CD14-positive monocyte (primary cell): Measurements from ENCODE around the gene SMG6. TPM values are rescaled to one million over a fixed set of nuclear protein-coding genes. Genes with fewer than 3 reads are reported as not detected.

ENCODE experiments used
- DNase-seq, 3 donors: peaks; one replicate each; pipeline ENCODE4 v3.0.0-alpha.2; 2011 to 2022
- H2AFZ ChIP-seq: 2 replicates; pipeline ENCODE4 v1.6.0; 2012; ENCODE audit warnings: mild to moderate bottlenecking, low read depth, low read length, inconsistent platforms; ENCODE audit not compliant: insufficient read depth, poor library complexity, severe bottlenecking
- H3K27ac ChIP-seq, 2 donors: 1 replicate in 1 of 2; 2 replicates in 1 of 2; pipeline ENCODE4 v1.5.1; 2012 to 2013; ENCODE audit warnings: low read length in 2 of 2, control low read depth in 1 of 2, inconsistent platforms in 1 of 2, low read depth in 1 of 2, mild to moderate bottlenecking in 1 of 2
- H3K27me3 ChIP-seq, 2 donors: one replicate each; pipeline versions ENCODE4 v1.6.0 to v1.6.1; 2011 to 2013; ENCODE audit warnings: low read length in 2 of 2; ENCODE audit not compliant: control insufficient read depth in 2 of 2, insufficient read depth in 2 of 2
- H3K36me3 ChIP-seq, 2 donors: replicated peaks in 1 of 2; 1 replicate in 1 of 2; 2 replicates in 1 of 2; pipeline versions ENCODE4 v1.5.1 to v1.6.1; 2012 to 2013; ENCODE audit warnings: low read length in 2 of 2, control low read depth in 1 of 2, inconsistent platforms in 1 of 2, mild to moderate bottlenecking in 1 of 2; ENCODE audit not compliant: insufficient read depth in 2 of 2, control insufficient read depth in 1 of 2
- H3K4me1 ChIP-seq, 2 donors: 1 replicate in 1 of 2; 2 replicates in 1 of 2; pipeline versions ENCODE4 v1.5.1 to v1.6.1; 2012 to 2013; ENCODE audit warnings: low read length in 2 of 2, control low read depth in 1 of 2, inconsistent platforms in 1 of 2, mild to moderate bottlenecking in 1 of 2, moderate library complexity in 1 of 2; ENCODE audit not compliant: insufficient read depth in 2 of 2, control insufficient read depth in 1 of 2
- H3K4me2 ChIP-seq: replicated peaks from 2 replicates; pipeline ENCODE3; 2012; ENCODE audit warnings: low read length, moderate library complexity, mild to moderate bottlenecking; ENCODE audit not compliant: poor library complexity, severe bottlenecking; ENCODE audit errors: extremely low read depth
- H3K4me3 ChIP-seq, 3 experiments: fragments of 200-600 bp in 1 of 3; sonication (generic) in 1 of 3; replicated peaks in 1 of 3; 1 replicate in 2 of 3; 2 replicates in 1 of 3; pipeline ENCODE4 v1.5.1; 2011 to 2013; ENCODE audit warnings: low read length in 3 of 3, mild to moderate bottlenecking in 3 of 3, control low read depth in 2 of 3, low read depth in 2 of 3, inconsistent platforms in 1 of 3, moderate library complexity in 1 of 3
- H3K79me2 ChIP-seq: 2 replicates; pipeline ENCODE4 v1.6.0; 2012; ENCODE audit warnings: mild to moderate bottlenecking, control low read depth, inconsistent platforms, low read length, moderate library complexity; ENCODE audit not compliant: insufficient read depth
- H3K9ac ChIP-seq: 2 replicates; pipeline ENCODE4 v1.6.0; 2017; ENCODE audit warnings: low read length, mild to moderate bottlenecking; ENCODE audit not compliant: insufficient read depth, poor library complexity, severe bottlenecking
- H3K9me3 ChIP-seq, 2 donors: replicated peaks in 1 of 2; 1 replicate in 1 of 2; 2 replicates in 1 of 2; pipeline versions ENCODE4 v1.5.1 to v1.6.1; 2012 to 2013; ENCODE audit warnings: low read length in 2 of 2, control low read depth in 1 of 2; ENCODE audit not compliant: control insufficient read depth in 1 of 2, insufficient read depth in 1 of 2
- H4K20me1 ChIP-seq: 2 replicates; pipeline ENCODE4 v1.6.0; 2012; ENCODE audit warnings: mild to moderate bottlenecking, low read length, control low read depth, moderate library complexity; ENCODE audit not compliant: insufficient read depth
- H3K27ac Mint-ChIP-seq, 7 donors: one replicate each; pipeline ENCODE4 v1.8.0; 2020; ENCODE audit warnings: mild to moderate bottlenecking in 7 of 7, mixed read lengths in 7 of 7, moderate library complexity in 6 of 7, inconsistent platforms in 2 of 7
- H3K27me3 Mint-ChIP-seq, 3 donors: one replicate each; pipeline ENCODE4 v1.8.0; 2021 to 2022; ENCODE audit warnings: low read depth in 3 of 3, mild to moderate bottlenecking in 3 of 3, mixed read lengths in 3 of 3, moderate library complexity in 3 of 3, inconsistent platforms in 1 of 3
- H3K36me3 Mint-ChIP-seq, 2 donors: one replicate each; pipeline ENCODE4 v1.8.0; 2020; ENCODE audit warnings: mixed read lengths in 2 of 2, inconsistent platforms in 1 of 2, mild to moderate bottlenecking in 1 of 2
- H3K4me1 Mint-ChIP-seq: one replicate; pipeline ENCODE4 v1.8.0; 2020; ENCODE audit warnings: mild to moderate bottlenecking, mixed read lengths
- H3K4me3 Mint-ChIP-seq, 2 donors: one replicate each; pipeline ENCODE4 v1.8.0; 2020; ENCODE audit warnings: mild to moderate bottlenecking in 2 of 2, mixed read lengths in 2 of 2, moderate library complexity in 1 of 2
- H3K9me3 Mint-ChIP-seq, 7 donors: one replicate each; pipeline ENCODE4 v1.8.0; 2020 to 2022; ENCODE audit warnings: mixed read lengths in 7 of 7, mild to moderate bottlenecking in 6 of 7, moderate library complexity in 6 of 7, inconsistent platforms in 2 of 7
- CTCF ChIP-seq: fragments of 200-600 bp; IDR thresholded peaks from one replicate; pipeline ENCODE4 v1.8.0; 2022; ENCODE audit warnings: antibody characterized with exemption, mild to moderate bottlenecking
- WGBS: methylation state at CpG from one replicate; pipeline ENCODE4 v1.1.5; 2013; ENCODE audit warnings: missing lambda C conversion rate; ENCODE audit not compliant: insufficient coverage; 5-methylcytosine and 5-hydroxymethylcytosine counted together
- intact Hi-C, 2 donors: fragments of 100-400 bp; cut with micrococcal nuclease; formaldehyde crosslinking; loops; one replicate each; pipeline versions ENCODE4 v1.15.0 to v1.15.1; 2023
- polyA plus RNA-seq, 3 donors: library from polyadenylated mRNA; depleted of rRNA in 1 of 3; unstranded in 2 of 3; stranded (reverse) in 1 of 3; fragments of 300-500 nt in 2 of 3; fragments of >200 nt in 1 of 3; fragmentation: Illumina TruSeq in 2 of 3; gene quantifications; 1 replicate in 2 of 3; 2 replicates in 1 of 3; pipeline ENCODE4 v1.2.3, GENCODE V29; 2012 to 2021

SMG6 gene
- polyA plus RNA-seq, 3 donors: 0.67 to 7.1 (median 1.1) TPM

- Mint-ChIP-seq H3K9me3 (peaks cover 0 to 2% (median 0%) of the 10 kb centered on the region in 7 donors), H3K27me3 (peaks cover 15 to 48% (median 21%) of the 10 kb centered on the region in 3 donors), H3K27ac (peak overlapping the region in 2 of 7 donors; percentile 72 to 89), H3K4me1 (peaks cover 33% of the 10 kb centered on the region), H3K4me3 (peak overlapping the region in 1 of 2 donors; percentile 80), H3K36me3 (peaks cover 46 to 55% of the 10 kb centered on the region in 2 donors)
- DNase-seq: no peak
- H3K9me3 ChIP-seq: peaks cover 0 to 3% of the 10 kb centered on the region in 2 donors
- H4K20me1 ChIP-seq: peaks cover 7% of the 10 kb centered on the region
- H3K27ac ChIP-seq: no peak overlapping the region
- intact Hi-C loops: no loop called here
- no peak for TF ChIP-seq CTCF
- no peak overlapping the region for H2AFZ ChIP-seq
- H3K9ac ChIP-seq: no peak overlapping the region
- peaks cover 8 to 20% of the 10 kb centered on the region in 2 donors for H3K27me3 ChIP-seq
- no peaks in the 10 kb centered on the region for H3K79me2 ChIP-seq
- WGBS: 88% methylated on average over 10 of the region's 21 CpGs
- no peak overlapping the region for H3K4me3 ChIP-seq
- H3K4me1 ChIP-seq: peaks cover 31 to 49% of the 10 kb centered on the region in 2 donors
- no peak overlapping the region for H3K4me2 ChIP-seq
- H3K36me3 ChIP-seq: peaks cover 13 to 42% of the 10 kb centered on the region in 2 donors
These were observed 242.7 kb downstream of the SMG6 start for GRCh38 chr17:2060681-2061440.

- TF ChIP-seq CTCF: no peak
- Histone ChIP-seq H3K4me2 (no peak overlapping the region), H4K20me1 (peaks cover 7% of the 10 kb centered on the region), H2AFZ (no peak overlapping the region), H3K27me3 (peaks cover 8 to 20% of the 10 kb centered on the region in 2 donors), H3K36me3 (peaks cover 11 to 37% of the 10 kb centered on the region in 2 donors), H3K79me2 (no peaks in the 10 kb centered on the region), H3K9me3 (peaks cover 0 to 3% of the 10 kb centered on the region in 2 donors), H3K27ac (no peak overlapping the region), H3K4me1 (peaks cover 31 to 53% of the 10 kb centered on the region in 2 donors), H3K9ac (no peak overlapping the region), H3K4me3 (no peak overlapping the region)
- peaks cover 44 to 50% of the 10 kb centered on the region in 2 donors for H3K36me3 Mint-ChIP-seq
- H3K4me3 Mint-ChIP-seq: peak overlapping the region; percentile 80 to 90
- H3K27ac Mint-ChIP-seq: peak overlapping the region in 1 of 7 donors; percentile 72
- intact Hi-C loops: no loop called here
- WGBS: 86% methylated on average over 5 of the region's 6 CpGs
- no peak for DNase-seq
- peaks cover 15 to 51% (median 21%) of the 10 kb centered on the region in 3 donors for H3K27me3 Mint-ChIP-seq
- H3K9me3 Mint-ChIP-seq: peaks cover 0 to 2% (median 0%) of the 10 kb centered on the region in 7 donors
- peaks cover 33% of the 10 kb centered on the region for H3K4me1 Mint-ChIP-seq
These were observed 243.3 kb downstream of the SMG6 start for GRCh38 chr17:2060385-2060658.
